NAMALWA (cell line): ENCODE data around the gene LDB2.

Source experiments
- DNase-seq: peaks from one replicate; pipeline ENCODE4 v3.0.0-alpha.2; 2015; ENCODE audit warnings: low spot score

Gene LDB2

DNA sequence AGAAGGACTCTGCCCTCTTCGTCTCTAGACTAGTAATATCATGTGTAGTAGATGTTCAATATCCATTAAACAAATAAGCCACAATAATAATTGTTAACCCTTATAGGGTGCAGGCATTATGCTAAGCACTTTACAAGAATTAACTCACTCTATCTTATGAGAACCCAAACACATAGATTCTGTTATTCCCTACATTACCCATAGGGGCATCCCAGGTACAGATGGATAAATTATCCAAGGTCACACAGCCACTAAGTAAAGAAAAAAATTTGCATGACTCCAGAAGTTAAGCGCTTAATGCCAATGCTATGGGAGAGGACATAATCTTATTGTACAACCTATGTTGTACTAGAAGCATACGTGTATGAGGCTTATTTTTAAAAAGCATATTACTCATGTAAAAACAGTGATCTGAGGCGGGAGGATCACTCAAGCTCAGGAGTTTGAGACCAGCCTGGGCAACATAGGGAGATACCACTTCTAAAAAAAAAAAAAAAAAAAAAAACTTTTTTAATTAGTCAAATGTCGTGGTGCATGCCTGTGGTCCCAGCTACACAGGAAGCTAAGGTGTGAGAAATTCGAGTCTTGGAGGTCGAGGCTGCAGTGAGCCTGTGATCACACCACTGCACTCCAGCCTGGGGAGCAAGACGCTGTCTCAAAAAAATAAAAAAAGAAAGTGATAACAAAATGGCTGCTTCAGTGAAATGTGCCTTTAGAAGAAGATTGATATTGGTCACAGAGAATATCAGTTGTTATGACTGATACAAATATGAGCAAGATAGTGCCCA lies 13.6 kb downstream of the LDB2 start:
- DNase-seq: peak; percentile 4

DNA sequence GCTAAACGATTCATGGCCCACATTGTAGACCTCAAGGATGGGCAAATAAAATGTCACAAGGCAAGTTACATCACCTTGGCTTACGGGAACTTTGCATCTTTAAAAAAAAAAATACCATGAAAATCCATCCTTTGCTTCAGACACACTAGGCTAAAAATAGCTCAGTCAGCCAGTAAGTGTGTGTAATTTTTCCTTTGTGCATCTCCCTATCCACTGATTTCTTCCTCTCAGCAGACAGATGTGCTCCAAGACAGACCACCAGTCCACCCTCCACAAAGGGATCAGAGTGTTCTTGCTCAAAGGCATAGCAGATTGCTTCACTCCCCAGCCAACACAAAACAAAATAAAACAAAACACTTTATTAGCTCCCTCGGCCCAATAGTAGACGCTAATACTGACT lies 14.6 kb downstream of the LDB2 start:
- DNase-seq: no peak

DNA sequence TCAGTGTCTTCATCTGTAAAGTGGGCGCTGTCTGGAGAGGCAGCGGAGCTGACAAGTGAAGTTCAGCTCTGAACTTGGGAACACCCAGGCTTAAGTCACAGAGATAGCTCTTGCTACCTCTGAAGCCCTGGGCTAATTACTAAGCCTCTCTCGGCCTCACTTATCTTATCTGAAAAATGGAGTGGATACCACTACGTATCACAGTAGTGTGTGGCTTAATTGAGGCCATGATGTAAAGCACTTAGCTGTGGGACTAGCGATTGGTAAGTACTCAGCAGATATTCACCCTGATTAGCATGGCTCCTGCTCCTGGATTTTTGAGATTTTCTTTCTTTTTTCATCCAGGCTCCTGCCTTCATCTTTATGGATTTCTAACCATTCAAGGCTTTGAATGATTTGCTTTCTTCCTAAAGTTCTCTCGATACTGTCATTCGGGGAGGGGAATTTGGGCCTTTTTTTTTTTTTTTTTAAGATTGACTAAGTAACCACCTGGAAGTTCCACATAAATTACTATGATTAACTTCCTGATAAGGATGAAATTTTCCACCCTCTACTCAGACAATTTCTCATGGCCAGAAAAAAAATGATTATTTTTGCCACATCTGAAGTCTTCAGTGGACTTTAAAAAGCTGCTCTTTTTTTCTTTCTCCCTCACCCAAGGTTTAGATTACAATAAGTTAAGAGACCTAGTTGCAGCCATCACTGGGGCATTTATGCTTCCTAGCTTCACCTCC lies 17.1 kb downstream of the LDB2 start:
- DNase-seq: no peak

DNA sequence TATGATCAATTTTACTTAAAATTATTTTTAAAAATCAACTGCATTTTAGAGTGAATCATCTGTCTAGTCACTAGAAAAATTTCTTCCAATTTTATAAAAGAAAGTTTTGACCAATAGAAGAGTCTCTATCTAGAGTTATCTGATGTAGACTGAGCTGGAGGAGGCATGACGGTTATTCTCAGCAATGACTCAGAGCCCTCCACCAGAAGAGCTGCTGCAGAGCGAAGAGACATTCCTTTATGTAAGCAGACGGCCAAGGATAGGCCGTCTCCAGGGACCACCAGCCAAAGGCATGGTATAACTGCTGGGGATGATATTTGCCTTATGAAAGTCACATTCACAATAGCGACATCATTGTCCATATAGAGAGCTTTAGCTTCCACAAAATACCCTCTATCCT lies 23.0 kb downstream of the LDB2 start:
- DNase-seq: no peak

DNA sequence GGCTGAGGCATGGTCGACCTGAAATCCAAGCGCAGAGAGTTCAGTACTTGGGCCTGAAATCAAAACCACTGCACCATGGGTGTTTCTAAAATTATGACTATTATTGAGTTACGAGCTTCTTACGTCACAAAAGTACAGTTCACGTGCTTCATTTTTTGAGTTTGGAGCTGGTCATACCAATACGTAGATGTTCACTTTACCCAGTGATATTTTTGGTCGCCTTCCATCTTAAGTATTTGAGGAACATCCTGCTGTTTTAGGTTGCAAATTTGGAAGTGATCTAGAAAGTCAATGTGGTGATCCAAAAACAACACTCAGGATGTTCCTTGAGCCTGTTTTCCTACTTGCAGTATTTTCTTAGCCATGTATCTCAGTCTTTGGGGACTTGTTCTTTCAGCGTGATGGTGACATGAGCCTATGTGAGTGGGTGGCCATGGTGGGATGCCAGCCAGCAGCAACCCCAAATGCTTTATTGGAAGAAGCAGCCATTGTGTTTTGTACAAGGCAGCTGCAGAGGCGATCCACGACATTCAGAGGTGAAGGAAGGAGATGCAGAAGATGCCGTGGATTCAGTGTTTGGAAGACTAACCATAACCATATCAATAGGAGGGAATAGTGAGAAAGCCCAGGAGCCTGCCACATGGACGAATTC lies 28.7 kb downstream of the LDB2 start:
- DNase-seq: no peak

DNA sequence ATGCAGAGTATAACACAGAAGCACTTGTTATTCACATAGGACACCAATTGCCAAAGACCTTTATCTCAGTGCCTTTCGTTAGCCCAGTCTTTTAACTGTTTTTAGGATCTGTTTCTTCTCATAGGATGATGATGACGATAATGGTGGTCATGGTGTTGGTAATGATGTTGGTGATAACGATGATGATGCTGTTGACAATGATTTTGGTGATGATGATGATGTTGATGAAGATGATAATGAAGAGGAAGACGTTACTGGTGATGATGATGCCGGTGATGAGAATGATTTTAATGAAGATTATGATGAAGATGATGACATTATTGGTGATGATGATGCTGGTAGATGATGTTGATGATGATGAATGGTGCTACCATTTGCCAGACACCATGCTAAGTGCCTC lies 29.8 kb downstream of the LDB2 start:
- DNase-seq: no peak

DNA sequence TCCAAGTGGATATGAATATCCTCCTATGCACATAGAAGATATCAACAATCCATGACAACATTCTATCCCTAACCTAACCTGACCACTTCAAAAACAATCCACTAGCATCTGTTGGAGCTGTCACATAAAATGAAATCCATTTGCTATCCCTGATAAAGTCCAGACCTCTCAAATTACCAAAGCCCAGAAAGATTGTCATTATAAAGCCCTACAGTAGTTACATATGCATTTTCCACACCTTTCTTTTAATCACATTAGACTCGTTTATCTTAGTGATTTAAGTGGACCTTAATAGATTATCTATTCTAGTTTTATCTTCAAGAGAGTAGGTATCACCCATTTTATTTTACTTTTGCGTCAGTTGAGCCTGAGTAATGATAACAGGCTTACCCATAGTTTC lies 30.6 kb downstream of the LDB2 start:
- DNase-seq: no peak

DNA sequence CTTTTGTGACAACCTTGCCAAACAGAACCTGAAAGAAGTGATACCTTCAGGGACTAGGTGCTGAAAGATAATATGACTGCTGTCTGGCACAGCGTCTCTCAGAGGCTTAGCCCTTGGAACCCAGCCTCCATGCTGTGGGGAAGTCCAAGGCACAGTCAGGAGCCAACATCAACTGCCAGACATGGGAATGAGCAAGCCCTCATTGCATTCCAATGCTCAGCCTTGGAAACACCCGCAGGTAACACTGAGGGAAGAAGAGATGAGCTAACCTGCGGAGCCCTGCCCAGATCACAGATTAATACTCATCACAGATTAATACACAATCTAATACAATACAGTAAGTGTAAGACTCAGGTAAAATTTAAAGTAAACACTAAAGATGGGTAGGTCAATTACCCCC lies 31.5 kb downstream of the LDB2 start:
- no peak for DNase-seq

DNA sequence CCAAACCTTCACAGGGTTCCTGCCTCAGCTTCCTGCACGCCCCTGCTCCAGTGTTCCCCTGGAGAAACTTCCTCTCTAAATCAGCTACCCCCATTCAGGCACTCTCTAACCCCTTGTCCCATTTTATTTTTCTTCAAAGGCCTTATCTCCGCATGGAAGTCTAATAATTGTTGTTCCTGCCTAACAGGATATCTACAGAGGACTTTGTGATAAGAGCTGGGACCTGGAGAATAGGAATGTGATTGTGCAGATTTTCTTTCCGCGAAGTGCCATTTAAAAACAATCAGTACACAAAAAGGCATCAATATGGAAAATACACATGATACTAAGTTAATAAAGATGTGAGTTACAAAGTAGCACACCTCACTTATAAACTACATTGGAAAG lies 32.6 kb downstream of the LDB2 start:
- DNase-seq: no peak

DNA sequence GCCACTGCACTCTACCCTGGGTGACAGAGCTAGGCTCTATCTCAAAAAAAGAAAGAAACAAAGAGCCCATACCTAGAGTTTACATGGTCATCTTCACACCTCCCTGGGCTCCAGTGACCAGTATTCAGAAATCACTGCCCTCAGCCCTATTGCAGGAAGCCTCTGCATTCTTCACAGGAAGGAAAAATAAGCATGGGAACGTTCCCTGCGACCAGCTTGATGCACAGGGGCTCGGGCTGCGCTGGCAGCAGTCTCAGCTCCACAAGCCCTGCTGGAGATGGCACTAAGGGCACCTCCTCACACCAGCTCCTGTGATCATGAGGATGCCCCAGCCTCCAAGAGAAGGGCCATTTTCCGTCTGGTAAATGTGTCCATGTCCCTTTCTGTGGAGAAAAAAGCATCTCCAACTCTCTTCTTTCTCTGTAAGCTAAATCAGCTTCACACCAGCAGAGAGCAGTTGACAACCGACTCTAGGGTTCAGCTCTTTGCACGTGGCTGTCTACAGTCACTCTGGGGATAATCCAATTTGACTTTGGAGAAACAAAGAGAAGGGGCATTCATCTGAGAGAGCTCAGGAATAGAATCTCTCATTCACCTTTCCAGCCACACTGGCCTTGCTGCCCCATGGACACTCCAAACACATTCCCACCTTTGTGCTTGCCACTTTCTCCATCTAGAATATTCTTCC lies 33.1 kb downstream of the LDB2 start:
- no peak for DNase-seq

DNA sequence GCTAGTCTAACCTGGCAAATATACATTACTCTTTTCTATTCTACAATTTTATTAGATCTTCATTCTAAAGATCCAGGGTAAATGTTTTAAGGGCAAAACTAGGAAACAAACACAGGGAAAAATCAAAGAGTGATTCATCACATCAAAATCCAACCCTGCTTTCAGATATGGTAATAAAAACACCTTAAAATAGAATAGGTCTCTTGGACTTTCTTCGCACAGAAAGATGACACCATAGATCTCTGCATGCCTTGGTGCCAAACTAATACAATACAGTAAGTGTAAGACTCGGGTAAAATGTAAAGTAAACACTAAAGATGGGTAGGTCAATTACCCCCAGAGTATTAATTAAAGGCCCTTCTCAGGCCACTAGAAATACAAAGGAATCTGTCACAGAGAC lies 34.2 kb downstream of the LDB2 start:
- no peak for DNase-seq

DNA sequence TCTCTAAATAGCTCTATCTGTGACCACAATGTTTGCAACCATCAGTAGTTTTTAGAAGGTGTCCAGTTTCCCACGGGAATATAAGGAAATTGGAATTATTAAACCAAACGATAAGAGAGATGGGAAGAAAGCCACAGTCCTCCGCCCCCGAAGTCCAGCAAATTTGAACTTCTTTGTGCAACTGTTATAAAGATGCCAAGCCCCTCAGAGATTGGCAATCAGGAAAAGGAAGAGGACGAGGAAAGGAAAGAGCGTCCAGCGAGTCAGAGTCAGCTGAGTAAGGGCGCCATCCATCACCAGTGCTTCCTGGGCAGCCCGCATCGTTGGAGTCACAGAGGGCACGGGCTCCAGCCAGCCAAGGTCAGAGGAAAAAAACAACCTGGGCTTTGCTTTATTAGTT lies 35.7 kb downstream of the LDB2 start:
- DNase-seq: no peak

DNA sequence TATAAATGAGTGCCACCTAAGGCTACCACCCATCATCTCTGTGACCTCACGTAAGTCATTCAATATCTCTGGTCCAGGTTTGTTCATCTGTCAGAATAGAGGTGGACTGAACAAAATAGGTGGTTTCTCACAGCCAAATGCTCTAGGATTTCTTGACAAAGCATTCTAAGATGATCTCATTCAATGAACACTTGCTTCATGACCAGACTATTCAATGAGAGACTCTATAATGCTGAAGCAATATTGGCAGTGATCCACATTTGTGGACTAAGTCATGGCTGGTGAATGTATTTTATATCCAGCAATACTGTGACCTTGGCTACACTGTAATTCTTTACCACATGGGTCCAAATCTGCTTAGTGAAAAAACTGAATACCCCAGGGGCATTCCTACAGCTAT lies 37.9 kb downstream of the LDB2 start:
- DNase-seq: no peak

DNA sequence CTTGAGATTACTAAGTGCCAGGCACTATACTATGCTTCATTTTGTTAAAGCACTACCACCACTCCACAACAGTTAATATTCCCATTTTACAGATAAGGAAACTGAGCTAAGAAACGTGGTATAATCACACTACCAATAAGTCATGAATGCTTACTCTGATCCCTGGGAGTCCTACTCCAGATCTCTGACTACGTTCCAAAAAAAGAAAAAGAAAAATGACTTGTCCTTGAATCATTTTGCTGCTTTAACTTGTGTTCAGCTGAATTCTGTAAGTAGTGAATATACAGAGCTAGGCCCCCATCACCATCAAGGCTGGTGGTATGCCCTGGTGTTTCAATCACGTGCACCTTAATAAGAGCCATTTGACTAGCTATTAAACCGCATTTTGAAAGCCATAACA lies 39.4 kb downstream of the LDB2 start:
- no peak for DNase-seq

DNA sequence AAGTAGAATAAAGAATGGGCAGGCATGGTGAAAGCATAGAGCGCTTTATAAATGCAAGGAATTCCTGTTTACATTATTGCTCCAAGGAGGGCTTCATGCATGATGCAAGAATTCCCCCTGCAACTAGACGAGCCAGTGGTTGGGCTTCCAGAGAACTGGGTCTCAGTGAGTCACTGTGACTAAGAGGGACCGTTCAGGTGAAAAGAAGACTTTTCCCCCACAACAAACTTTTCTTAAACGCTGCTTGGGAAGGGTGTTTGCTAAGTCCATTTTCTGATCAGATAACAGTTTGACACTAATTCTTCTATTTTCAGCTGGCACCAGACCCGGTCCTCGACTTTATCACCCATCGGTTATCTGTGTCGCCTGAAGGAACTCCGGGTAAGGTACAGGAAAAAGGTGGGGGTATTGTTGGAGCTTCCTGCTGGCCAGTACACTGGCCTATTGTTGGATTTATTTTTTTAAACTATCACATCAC lies 40.1 kb downstream of the LDB2 start:
- no peak for DNase-seq

DNA sequence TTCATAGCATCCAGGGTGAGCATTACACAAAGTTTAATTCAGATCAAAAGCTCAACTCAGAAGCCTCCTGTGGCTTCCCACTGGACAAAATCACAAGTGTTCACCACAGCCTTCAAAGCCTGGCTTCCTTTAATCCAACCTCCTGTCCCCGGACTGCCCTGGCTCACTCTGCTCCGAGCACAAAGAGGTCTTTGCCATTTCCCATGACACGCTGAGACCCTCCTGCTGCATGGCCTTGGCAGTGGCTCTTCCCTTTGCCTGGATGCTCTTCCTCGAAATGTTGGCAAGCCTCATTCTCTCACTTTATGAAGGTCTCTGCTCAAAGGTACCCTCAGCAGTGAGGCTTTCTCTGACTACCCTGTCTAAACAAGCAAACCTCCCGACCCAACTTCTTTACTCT lies 41.0 kb downstream of the LDB2 start:
- DNase-seq: no peak

DNA sequence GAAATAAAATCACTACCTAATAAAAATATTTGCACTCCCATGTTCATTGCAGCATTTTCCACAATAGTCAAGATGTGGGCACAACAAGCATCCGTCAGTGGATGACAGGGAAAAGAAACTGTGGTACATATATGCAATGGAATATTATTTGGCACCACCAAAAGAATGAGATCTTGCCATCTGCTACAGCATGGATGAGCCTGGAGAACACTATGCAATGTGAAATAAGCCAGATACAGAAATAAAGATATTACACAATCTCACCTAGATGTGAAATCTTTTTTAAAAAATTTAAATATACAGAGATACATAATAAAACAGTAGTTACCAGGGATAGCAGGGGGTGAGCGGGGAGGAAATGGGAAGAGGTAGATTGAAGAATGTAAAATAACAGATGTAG lies 44.8 kb downstream of the LDB2 start:
- DNase-seq: no peak

DNA sequence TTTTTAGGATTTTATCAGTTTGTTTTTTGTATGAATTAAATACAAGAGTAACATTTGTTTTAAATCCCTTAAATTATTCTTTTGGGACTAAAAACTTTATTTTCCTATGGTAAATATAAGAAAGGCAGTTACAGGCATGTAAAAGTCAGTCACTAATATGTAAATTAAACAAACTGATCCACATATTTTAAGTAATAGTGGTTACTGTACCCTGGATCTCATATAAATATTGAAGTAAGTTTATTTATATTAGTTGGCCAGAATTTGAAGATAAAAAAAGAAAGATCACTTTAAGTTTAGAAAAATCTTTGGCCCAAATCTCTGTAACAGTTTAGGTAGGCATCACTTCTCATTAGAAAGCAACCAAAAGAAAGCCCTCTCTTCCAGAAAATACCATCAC lies 45.8 kb downstream of the LDB2 start:
- DNase-seq: no peak

DNA sequence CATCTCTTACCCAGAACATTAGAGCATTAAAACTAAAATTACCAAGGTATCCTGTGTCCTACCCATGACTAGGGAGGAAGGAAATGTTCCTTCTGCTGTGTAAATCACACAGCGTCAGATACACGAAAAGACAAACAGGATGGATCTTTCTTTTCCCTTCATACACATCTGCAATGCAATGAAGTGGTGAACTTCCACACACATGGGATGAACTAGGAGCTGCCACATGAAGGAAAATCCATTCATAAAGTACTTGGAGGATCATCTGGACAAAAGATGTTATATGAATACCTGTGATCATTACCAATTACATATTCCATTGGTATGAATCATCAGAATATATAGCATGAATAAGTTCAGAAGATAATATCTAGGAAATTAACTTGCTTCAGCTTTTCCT lies 46.2 kb downstream of the LDB2 start:
- DNase-seq: no peak

DNA sequence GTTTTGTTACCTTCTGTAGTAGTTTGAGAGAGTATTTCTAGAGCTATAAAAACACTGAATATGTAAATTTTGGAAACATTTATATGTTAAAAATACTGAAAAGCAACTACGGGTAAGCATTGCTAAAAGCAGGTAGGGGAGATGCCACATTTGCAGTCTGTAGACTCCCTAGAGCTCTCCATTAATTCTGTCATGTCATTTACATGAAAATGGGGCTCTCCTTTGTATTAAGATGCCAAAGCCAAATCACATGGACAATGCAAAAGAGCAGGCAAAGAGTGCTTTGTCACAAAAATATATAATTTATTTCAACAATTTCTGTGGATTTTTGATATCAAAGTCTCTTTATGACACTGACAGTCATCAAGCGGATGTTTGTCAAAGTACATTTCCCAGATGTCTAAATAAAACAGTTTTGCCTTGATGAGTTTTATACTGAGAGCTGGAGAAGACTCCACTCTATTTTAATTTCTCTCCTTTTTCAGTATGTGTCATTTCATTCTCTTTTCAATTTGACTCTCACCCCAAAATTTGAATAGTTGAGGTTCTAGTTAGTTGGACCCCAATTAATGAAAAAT lies 51.8 kb downstream of the LDB2 start:
- no peak for DNase-seq

DNA sequence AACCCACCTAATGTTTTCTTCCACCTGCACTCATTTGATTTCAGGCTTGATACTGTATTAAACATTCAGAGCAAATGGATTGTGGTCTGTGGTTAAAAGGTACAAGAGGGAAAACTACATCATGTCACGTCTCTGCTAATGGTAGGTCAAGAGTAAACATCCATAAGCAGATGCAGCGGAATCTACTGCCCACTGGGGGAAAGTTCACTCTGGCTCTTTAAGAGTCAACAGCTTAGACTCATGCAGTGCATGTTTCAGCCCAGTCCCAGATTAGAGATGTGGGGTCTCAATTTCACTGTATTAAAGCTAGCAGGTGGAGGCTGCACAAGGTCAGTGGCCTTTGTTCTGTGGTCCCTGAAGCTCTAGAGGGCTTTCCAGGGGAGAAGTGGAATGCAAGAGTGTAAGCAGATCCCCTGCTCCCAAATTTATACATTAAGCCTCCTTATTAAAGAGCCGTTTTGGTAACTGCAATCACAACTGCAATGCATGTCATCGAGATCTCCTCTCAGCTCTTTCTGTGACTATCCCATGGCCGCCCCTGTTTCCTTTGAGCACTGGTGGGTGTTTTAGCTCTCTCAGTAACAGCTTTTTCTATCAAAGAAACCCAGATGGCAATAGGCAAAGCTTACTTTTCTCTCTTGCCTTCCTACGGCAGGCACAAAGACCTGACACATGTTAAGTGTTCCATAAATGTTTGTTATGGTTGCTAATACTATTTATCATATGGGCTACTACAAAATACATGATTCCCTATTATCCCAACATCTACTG lies 53.4 kb downstream of the LDB2 start:
- DNase-seq: no peak
